OCI-LY7 (cell line): Measurements from ENCODE around the gene KRI1. TPM values are rescaled to one million over a fixed set of nuclear protein-coding genes. Genes with fewer than 3 reads are reported as not detected.
A peak's percentile ranks its signal among the peaks of the same experiment; 100 is the strongest.

Experiments
- BruUV-seq: library from RNA; stranded (reverse); fragments of 400-500 nt; replicated peaks from 2 replicates; lab custom pipeline; 2021; lab: Mats Ljungman, UMichigan
- CTCF ChIA-PET: fragments of 300-600 bp; sonication (Branson Sonifier 250); formaldehyde crosslinking; loops from one replicate; lab custom pipeline; 2022; ENCODE audit warnings: antibody characterized with exemption; ENCODE audit not compliant: unreplicated experiment; lab: Charles Lee
- POLR2A ChIA-PET: fragments of 300-600 bp; sonication (Branson Sonifier 250); formaldehyde crosslinking; loops from one replicate; lab custom pipeline; 2022; ENCODE audit warnings: antibody characterized with exemption; lab: Charles Lee
- DNase-seq: peaks from one replicate; pipeline ENCODE4 v3.0.0-alpha.2; 2015; ENCODE audit warnings: low spot score
- H2AFZ ChIP-seq: fragments of 200-600 bp; sonication (generic), shearing (Covaris generic); 2 replicates; pipeline ENCODE4 v1.6.1; 2014; ENCODE audit warnings: mild to moderate bottlenecking, antibody characterized with exemption, low read length, moderate library complexity
- H3K27ac ChIP-seq: fragments of 200-600 bp; sonication (generic); 2 replicates; pipeline ENCODE4 v1.5.1; 2014; ENCODE audit warnings: mixed run types, low read depth, mild to moderate bottlenecking, moderate library complexity, low read length, inconsistent platforms; ENCODE audit not compliant: poor library complexity, severe bottlenecking
- H3K36me3 ChIP-seq: fragments of 200-600 bp; sonication (generic); 2 replicates; pipeline ENCODE4 v1.6.1; 2014; ENCODE audit warnings: mild to moderate bottlenecking, antibody characterized with exemption, low read length, moderate library complexity, mixed read lengths; ENCODE audit not compliant: insufficient read depth
- H3K4me1 ChIP-seq: fragments of 200-600 bp; sonication (generic); 2 replicates; pipeline ENCODE4 v1.5.1; 2014; ENCODE audit warnings: mild to moderate bottlenecking, low read length; ENCODE audit not compliant: insufficient read depth, poor library complexity, severe bottlenecking
- H3K4me2 ChIP-seq: fragments of 200-600 bp; sonication (generic); 2 replicates; pipeline ENCODE4 v1.6.1; 2014; ENCODE audit warnings: mild to moderate bottlenecking, low read length
- H3K4me3 ChIP-seq: fragments of 200-600 bp; sonication (generic); 2 replicates; pipeline ENCODE4 v1.5.1; 2014; ENCODE audit warnings: mild to moderate bottlenecking, low read depth, low read length; ENCODE audit not compliant: poor library complexity, severe bottlenecking
- H3K79me2 ChIP-seq: fragments of 200-600 bp; sonication (generic); 2 replicates; pipeline ENCODE4 v1.6.1; 2016; ENCODE audit warnings: low read depth, mild to moderate bottlenecking, low read length, moderate library complexity, mixed read lengths; ENCODE audit not compliant: insufficient read depth
- H3K9me2 ChIP-seq: fragments of 200-600 bp; sonication (generic); 2 replicates; pipeline ENCODE4 v1.6.1; 2016; ENCODE audit warnings: mild to moderate bottlenecking, low read length, mixed read lengths; ENCODE audit not compliant: insufficient read depth
- H3K9me3 ChIP-seq: fragments of 200-600 bp; sonication (generic); 2 replicates; pipeline ENCODE4 v1.6.1; 2014; ENCODE audit warnings: mild to moderate bottlenecking, mixed run types, low read length, mixed read lengths
- H4K20me1 ChIP-seq: fragments of 200-600 bp; sonication (generic); 2 replicates; pipeline ENCODE4 v1.6.1; 2014; ENCODE audit warnings: mild to moderate bottlenecking, antibody characterized with exemption, low read length, moderate library complexity, mixed read lengths; ENCODE audit not compliant: insufficient read depth
- EZH2phosphoT487 ChIP-seq: fragments of 200-600 bp; sonication (generic); IDR thresholded peaks from 2 replicates; pipeline ENCODE4 v1.6.1; 2018; ENCODE audit warnings: low read depth, borderline replicate concordance, mild to moderate bottlenecking, mixed run types, antibody characterized with exemption, low read length, moderate library complexity, mixed read lengths
- intact Hi-C: fragments of 100-400 bp; cut with micrococcal nuclease; formaldehyde crosslinking; loops from one replicate; pipeline ENCODE4 v1.10.0; 2022; ENCODE audit not compliant: unreplicated experiment
- microRNA-seq: library from miRNA; unstranded; fragments of <30 nt; microRNA quantifications from one replicate; pipeline ENCODE4 v1.2.0, GENCODE V29; 2022; ENCODE audit warnings: borderline replicate concordance
- small RNA-seq: library from RNA; depleted of rRNA; stranded (forward); fragments of <200 nt; gene quantifications from one replicate; pipeline ENCODE3, GENCODE V24; 2014
- total RNA-seq, 2 experiments: library from RNA; depleted of rRNA in 1 of 2; stranded (reverse); fragments of >200 nt in 1 of 2; shearing (Covaris generic) in 1 of 2; gene quantifications; 2 replicates each; pipeline ENCODE4 v1.2.3, GENCODE V29; 2014 to 2022
- TF ChIP-seq, protein P1 (sequence below): fragments of 200-600 bp; sonication (generic); conservative IDR thresholded peaks from 2 replicates; pipeline ENCODE4 v1.5.1; 2014; ENCODE audit warnings: mild to moderate bottlenecking, antibody characterized with exemption, low read length, moderate library complexity, mixed read lengths

The KRI1 gene
- total RNA-seq, 2 experiments from 2014 or later: 53.6 to 58.4 TPM

DNA sequence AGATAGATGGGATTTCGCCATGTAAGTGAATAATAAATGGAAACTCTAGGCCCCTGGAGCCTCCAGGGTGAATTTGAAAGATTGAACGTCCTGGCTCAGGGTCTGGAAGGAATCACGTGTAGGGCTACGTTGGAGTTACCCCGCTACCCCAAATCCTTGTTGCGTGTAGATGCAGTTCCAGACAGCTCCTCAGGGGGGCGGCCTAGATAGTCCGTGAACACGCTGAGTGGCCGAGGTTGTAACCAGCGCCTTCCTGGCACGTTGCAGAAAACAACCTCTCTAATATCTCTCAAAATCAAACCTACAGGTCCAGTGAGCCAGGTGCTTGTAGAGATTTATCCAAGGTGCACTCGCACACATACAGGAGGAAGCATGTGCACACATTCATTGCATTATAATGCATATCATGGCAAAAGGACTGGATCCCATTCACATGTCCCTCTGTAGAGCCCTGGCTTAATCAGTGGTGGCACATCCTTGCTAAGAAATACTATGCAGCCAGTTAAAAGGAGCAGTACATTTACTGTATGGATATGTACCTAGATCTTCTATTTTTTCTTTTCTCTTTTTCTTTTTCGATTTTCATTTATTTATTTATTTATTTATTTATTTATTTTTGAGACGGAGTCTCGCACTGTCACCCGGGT, 60.1 kb downstream of the KRI1 start:
- POLR2A ChIA-PET: interaction anchor here (0.7 to 1.0 kb wide), 3 partner anchors 20 to 61 kb away, joined by 3 to 5 read pairs (median 4); no protein-coding TSS in a partner anchor
- H3K79me2 ChIP-seq: peaks cover 18% of the 10 kb centered on the region
- DNase-seq: peak; percentile 81
- no peaks in the 10 kb centered on the region for H4K20me1 ChIP-seq
- BruUV-seq: no TSS peak
- no peak overlapping the region for H3K4me3 ChIP-seq
- H2AFZ ChIP-seq: no peak overlapping the region
- CTCF ChIA-PET: no interaction called here
- H3K36me3 ChIP-seq: peaks cover 5% of the 10 kb centered on the region; the same call in 1 of the 2 replicates
- H3K9me2 ChIP-seq: no peaks in the 10 kb centered on the region
- no peak overlapping the region for H3K27ac ChIP-seq
- H3K4me2 ChIP-seq: no peak overlapping the region
- peaks cover 20% of the 10 kb centered on the region for H3K4me1 ChIP-seq
- no peak for TF ChIP-seq EZH2phosphoT487
- TF ChIP-seq, protein P1, sequence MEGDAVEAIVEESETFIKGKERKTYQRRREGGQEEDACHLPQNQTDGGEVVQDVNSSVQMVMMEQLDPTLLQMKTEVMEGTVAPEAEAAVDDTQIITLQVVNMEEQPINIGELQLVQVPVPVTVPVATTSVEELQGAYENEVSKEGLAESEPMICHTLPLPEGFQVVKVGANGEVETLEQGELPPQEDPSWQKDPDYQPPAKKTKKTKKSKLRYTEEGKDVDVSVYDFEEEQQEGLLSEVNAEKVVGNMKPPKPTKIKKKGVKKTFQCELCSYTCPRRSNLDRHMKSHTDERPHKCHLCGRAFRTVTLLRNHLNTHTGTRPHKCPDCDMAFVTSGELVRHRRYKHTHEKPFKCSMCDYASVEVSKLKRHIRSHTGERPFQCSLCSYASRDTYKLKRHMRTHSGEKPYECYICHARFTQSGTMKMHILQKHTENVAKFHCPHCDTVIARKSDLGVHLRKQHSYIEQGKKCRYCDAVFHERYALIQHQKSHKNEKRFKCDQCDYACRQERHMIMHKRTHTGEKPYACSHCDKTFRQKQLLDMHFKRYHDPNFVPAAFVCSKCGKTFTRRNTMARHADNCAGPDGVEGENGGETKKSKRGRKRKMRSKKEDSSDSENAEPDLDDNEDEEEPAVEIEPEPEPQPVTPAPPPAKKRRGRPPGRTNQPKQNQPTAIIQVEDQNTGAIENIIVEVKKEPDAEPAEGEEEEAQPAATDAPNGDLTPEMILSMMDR: peak; percentile 88
- intact Hi-C loops: no loop called here
- no peaks in the 10 kb centered on the region for H3K9me3 ChIP-seq

Small RNA genes lying within 50 kb of the gene (microRNA-seq; reads per million reads assigned to microRNA genes)
- gene MIR1238: not detected

Small RNA genes lying within 50 kb of the gene (small RNA-seq; reads per million reads assigned to genes)
- gene MIR1238: not detected
- not detected for gene RNU7-140P

Other genes starting within 250 kb of the KRI1 start
- 17.2 and 28.8 TPM in 2 replicates for gene FDX2, start 250.0 kb downstream of the KRI1 start, total RNA-seq (2014; rRNA removed; shearing (Covaris generic))
- gene FDX2, start 250.0 kb downstream of the KRI1 start, total RNA-seq (2022): 10.4 and 17.1 TPM in 2 replicates
- gene RAVER1, start 232.5 kb downstream of the KRI1 start, total RNA-seq (2014; rRNA removed; shearing (Covaris generic)): 21.6 and 35.7 TPM in 2 replicates
- gene RAVER1, start 232.5 kb downstream of the KRI1 start, total RNA-seq (2022): 90.7 and 95.8 TPM in 2 replicates
- 63.7 and 66.0 TPM in 2 replicates for gene ICAM3, start 226.4 kb downstream of the KRI1 start, total RNA-seq (2014; rRNA removed; shearing (Covaris generic))
- 76.4 and 82.0 TPM in 2 replicates for gene ICAM3, start 226.4 kb downstream of the KRI1 start, total RNA-seq (2022)
- gene TYK2, start 185.4 kb downstream of the KRI1 start, total RNA-seq (2014; rRNA removed; shearing (Covaris generic)): 151 and 185 TPM in 2 replicates
- 214 and 216 TPM in 2 replicates for gene TYK2, start 185.4 kb downstream of the KRI1 start, total RNA-seq (2022)
- gene CDC37, start 162.5 kb downstream of the KRI1 start, total RNA-seq (2014; rRNA removed; shearing (Covaris generic)): 332 and 345 TPM in 2 replicates
- gene CDC37, start 162.5 kb downstream of the KRI1 start, total RNA-seq (2022): 269 and 271 TPM in 2 replicates
- gene PDE4A, start 145.5 kb downstream of the KRI1 start, total RNA-seq (2014; rRNA removed; shearing (Covaris generic)): 9.4 and 16.4 TPM in 2 replicates
- gene PDE4A, start 145.5 kb downstream of the KRI1 start, total RNA-seq (2022): 42.4 and 45.1 TPM in 2 replicates
- 65.9 and 68.9 TPM in 2 replicates for gene KEAP1, start 62.7 kb downstream of the KRI1 start, total RNA-seq (2014; rRNA removed; shearing (Covaris generic))
- 64.9 and 93.5 TPM in 2 replicates for gene KEAP1, start 62.7 kb downstream of the KRI1 start, total RNA-seq (2022)
- not detected in 2 replicates for gene S1PR5, start 48.6 kb downstream of the KRI1 start, total RNA-seq (2014; rRNA removed; shearing (Covaris generic))
- not detected in 2 replicates for gene S1PR5, start 48.6 kb downstream of the KRI1 start, total RNA-seq (2022)
- 21.1 and 29.6 TPM in 2 replicates for gene ATG4D, start 22.1 kb downstream of the KRI1 start, total RNA-seq (2014; rRNA removed; shearing (Covaris generic))
- gene ATG4D, start 22.1 kb downstream of the KRI1 start, total RNA-seq (2022): 46.8 and 48.2 TPM in 2 replicates
- gene CDKN2D, start 3.0 kb upstream of the KRI1 start, total RNA-seq (2014; rRNA removed; shearing (Covaris generic)): 22.4 and 25.3 TPM in 2 replicates
- 26.6 and 28.1 TPM in 2 replicates for gene CDKN2D, start 3.0 kb upstream of the KRI1 start, total RNA-seq (2022)
- 0.44 TPM in 1 of 2 replicates, not detected in the other for gene AP1M2, start 21.3 kb upstream of the KRI1 start, total RNA-seq (2014; rRNA removed; shearing (Covaris generic))
- not detected in 2 replicates for gene AP1M2, start 21.3 kb upstream of the KRI1 start, total RNA-seq (2022)
- gene SLC44A2, start 59.5 kb upstream of the KRI1 start, total RNA-seq (2014; rRNA removed; shearing (Covaris generic)): 104 and 115 TPM in 2 replicates
- 197 and 248 TPM in 2 replicates for gene SLC44A2, start 59.5 kb upstream of the KRI1 start, total RNA-seq (2022)
- gene ILF3, start 88.3 kb upstream of the KRI1 start, total RNA-seq (2014; rRNA removed; shearing (Covaris generic)): 308 and 347 TPM in 2 replicates
- 553 and 569 TPM in 2 replicates for gene ILF3, start 88.3 kb upstream of the KRI1 start, total RNA-seq (2022)
- 30.8 and 39.8 TPM in 2 replicates for gene QTRT1, start 135.4 kb upstream of the KRI1 start, total RNA-seq (2014; rRNA removed; shearing (Covaris generic))
- gene QTRT1, start 135.4 kb upstream of the KRI1 start, total RNA-seq (2022): 42.5 and 59.7 TPM in 2 replicates
- 108 and 139 TPM in 2 replicates for gene DNM2, start 152.1 kb upstream of the KRI1 start, total RNA-seq (2014; rRNA removed; shearing (Covaris generic))
- 165 and 180 TPM in 2 replicates for gene DNM2, start 152.1 kb upstream of the KRI1 start, total RNA-seq (2022)